H1 (cell line): Measurements from ENCODE around the gene GOLGB1. TPM values are rescaled to one million over a fixed set of nuclear protein-coding genes. Genes with fewer than 3 reads are reported as not detected.

Experiments
- CTCF ChIA-PET: fragments of 300-600 bp; sonication (Branson Sonifier 250); formaldehyde crosslinking; loops from one replicate; lab custom pipeline; 2021; ENCODE audit not compliant: partially characterized antibody; lab: Charles Lee
- POLR2A ChIA-PET: fragments of 300-600 bp; sonication (Branson Sonifier 250); formaldehyde crosslinking; loops from one replicate; lab custom pipeline; 2021; ENCODE audit warnings: inconsistent platforms; ENCODE audit not compliant: partially characterized antibody; lab: Charles Lee
- DNase-seq, 2 experiments: peaks; one replicate each; pipeline versions ENCODE4 v3.0.0 to v3.0.0-alpha.2; 2010 to 2022; ENCODE audit warnings: low spot score in 2 of 2, low read depth in 1 of 2, mixed read lengths in 1 of 2
- FAIRE-seq: peaks from 2 replicates; lab custom pipeline; 2011; peaks lifted over from hg19 to GRCh38; lab: Jason Lieb, UNC
- H2AFZ ChIP-seq: 2 replicates; pipeline ENCODE4 v1.8.1; 2012; ENCODE audit warnings: low read length, inconsistent platforms
- H2AK5ac ChIP-seq: 2 replicates; pipeline ENCODE4 v1.6.1; 2013; ENCODE audit warnings: low read depth, low read length
- H2BK120ac ChIP-seq: replicated peaks from 2 replicates; pipeline ENCODE3; 2013; ENCODE audit warnings: low read depth, low read length, inconsistent platforms
- H2BK12ac ChIP-seq: 2 replicates; pipeline ENCODE4 v1.6.1; 2013; ENCODE audit warnings: low read depth, low read length
- H2BK15ac ChIP-seq: 2 replicates; pipeline ENCODE4 v1.6.1; 2013; ENCODE audit warnings: low read length
- H2BK20ac ChIP-seq: 2 replicates; pipeline ENCODE4 v1.6.1; 2013; ENCODE audit warnings: low read length
- H2BK5ac ChIP-seq: 2 replicates; pipeline ENCODE4 v1.6.1; 2013; ENCODE audit warnings: low read depth, low read length
- H3K14ac ChIP-seq: 2 replicates; pipeline ENCODE4 v1.6.1; 2013; ENCODE audit warnings: inconsistent platforms; ENCODE audit not compliant: insufficient read length
- H3K18ac ChIP-seq: 2 replicates; pipeline ENCODE4 v1.6.1; 2013; ENCODE audit warnings: low read length; ENCODE audit errors: extremely low read depth
- H3K23ac ChIP-seq: 2 replicates; pipeline ENCODE4 v1.6.1; 2013; ENCODE audit warnings: inconsistent platforms; ENCODE audit not compliant: insufficient read length
- H3K23me2 ChIP-seq: 2 replicates; pipeline ENCODE4 v1.6.1; 2013; ENCODE audit warnings: low read depth, low read length
- H3K27ac ChIP-seq: 2 replicates; pipeline ENCODE4 v1.6.1; 2011; ENCODE audit warnings: low read depth, low read length, inconsistent platforms
- H3K27me3 ChIP-seq, 4 experiments: replicated peaks in 1 of 4; 1 replicate in 1 of 4; 2 replicates in 3 of 4; pipeline versions ENCODE4 v1.6.1 to v1.8.1; 2011 to 2013; ENCODE audit warnings: low read length in 3 of 4, mild to moderate bottlenecking in 3 of 4, inconsistent platforms in 2 of 4, mixed read lengths in 2 of 4, moderate library complexity in 1 of 4; ENCODE audit not compliant: control insufficient read depth in 3 of 4, insufficient read depth in 3 of 4; ENCODE audit errors: extremely low read depth in 1 of 4
- H3K36me3 ChIP-seq, 4 experiments: 2 replicates each; pipeline versions ENCODE4 v1.6.1 to v1.8.1; 2011 to 2013; ENCODE audit warnings: mild to moderate bottlenecking in 4 of 4, low read length in 3 of 4, moderate library complexity in 2 of 4, control low read depth in 1 of 4, inconsistent platforms in 1 of 4; ENCODE audit not compliant: insufficient read depth in 4 of 4, control insufficient read depth in 2 of 4
- H3K4ac ChIP-seq: replicated peaks from 2 replicates; pipeline ENCODE3; 2013; ENCODE audit warnings: low read length, low read depth, mixed read lengths, inconsistent platforms; ENCODE audit not compliant: insufficient read length
- H3K4me1 ChIP-seq, 4 experiments: replicated peaks in 1 of 4; 1 replicate in 1 of 4; 2 replicates in 3 of 4; pipeline versions ENCODE4 v1.6.1 to v1.8.1; 2011 to 2013; ENCODE audit warnings: low read length in 3 of 4, inconsistent platforms in 2 of 4, mixed read lengths in 1 of 4; ENCODE audit not compliant: insufficient read depth in 4 of 4, control insufficient read depth in 3 of 4
- H3K4me2 ChIP-seq, 2 experiments: 2 replicates each; pipeline versions ENCODE4 v1.6.1 to v1.8.1; 2011 to 2013; ENCODE audit warnings: low read depth in 2 of 2, low read length in 2 of 2, control low read depth in 1 of 2, inconsistent platforms in 1 of 2, mild to moderate bottlenecking in 1 of 2; ENCODE audit not compliant: insufficient read depth in 1 of 2
- H3K4me3 ChIP-seq, 4 experiments: fragments of 200-600, 300-600 bp in 1 of 4; sonication (generic), shearing (Covaris generic), sonication (Bioruptor Twin) in 1 of 4; 2 replicates each; pipeline versions ENCODE4 v1.5.1 to v1.8.1; 2011 to 2016; ENCODE audit warnings: low read length in 4 of 4, low read depth in 3 of 4, control low read depth in 2 of 4, inconsistent platforms in 2 of 4, mild to moderate bottlenecking in 2 of 4, mixed read lengths in 1 of 4, moderate library complexity in 1 of 4; ENCODE audit not compliant: insufficient read depth in 2 of 4; ENCODE audit errors: extremely low read depth in 1 of 4
- H3K56ac ChIP-seq: replicated peaks from 2 replicates; pipeline ENCODE3; 2013; ENCODE audit warnings: low read depth, mild to moderate bottlenecking, mixed read lengths, low read length, inconsistent platforms; ENCODE audit not compliant: insufficient read length
- H3K79me1 ChIP-seq: 2 replicates; pipeline ENCODE4 v1.6.1; 2013; ENCODE audit warnings: low read depth, low read length, control low read depth
- H3K79me2 ChIP-seq, 2 experiments: 2 replicates each; pipeline versions ENCODE4 v1.6.1 to v1.8.1; 2012 to 2013; ENCODE audit warnings: low read length in 2 of 2, mild to moderate bottlenecking in 2 of 2, inconsistent platforms in 1 of 2; ENCODE audit not compliant: insufficient read depth in 2 of 2, control insufficient read depth in 1 of 2
- H3K9ac ChIP-seq, 4 experiments: replicated peaks in 1 of 4; 1 replicate in 1 of 4; 2 replicates in 3 of 4; pipeline versions ENCODE4 v1.6.1 to v1.8.1; 2011 to 2013; ENCODE audit warnings: low read depth in 3 of 4, low read length in 3 of 4, control low read depth in 2 of 4, mild to moderate bottlenecking in 2 of 4, moderate library complexity in 2 of 4, inconsistent platforms in 1 of 4; ENCODE audit errors: extremely low read depth in 1 of 4
- H3K9me3 ChIP-seq, 2 experiments: 2 replicates each; pipeline versions ENCODE4 v1.6.1 to v1.8.1; 2012 to 2013; ENCODE audit warnings: mild to moderate bottlenecking in 2 of 2, moderate library complexity in 2 of 2, control low read depth in 1 of 2, inconsistent platforms in 1 of 2, low read depth in 1 of 2, low read length in 1 of 2, mixed read lengths in 1 of 2; ENCODE audit not compliant: insufficient read depth in 2 of 2
- H4K20me1 ChIP-seq, 2 experiments: replicated peaks in 1 of 2; 2 replicates each; pipeline versions ENCODE3 to v1.8.1; 2011 to 2013; ENCODE audit warnings: inconsistent platforms in 2 of 2, low read length in 2 of 2, mild to moderate bottlenecking in 1 of 2; ENCODE audit not compliant: insufficient read depth in 2 of 2, control insufficient read depth in 1 of 2
- H4K5ac ChIP-seq: 2 replicates; pipeline ENCODE4 v1.6.1; 2013; ENCODE audit warnings: low read length, low read depth, mixed read lengths, inconsistent platforms; ENCODE audit not compliant: insufficient read length
- H4K8ac ChIP-seq: 2 replicates; pipeline ENCODE4 v1.8.0; 2013; ENCODE audit warnings: mild to moderate bottlenecking, moderate library complexity, low read length, inconsistent platforms; ENCODE audit not compliant: insufficient read depth; ENCODE audit errors: extremely low read depth
- H4K91ac ChIP-seq: replicated peaks from 2 replicates; pipeline ENCODE3; 2013; ENCODE audit warnings: low read length, mixed read lengths, inconsistent platforms; ENCODE audit not compliant: insufficient read length
- ATF2 ChIP-seq: IDR thresholded peaks from 2 replicates; pipeline ENCODE4 v1.6.1; 2012; ENCODE audit warnings: low read length, inconsistent platforms
- ATF3 ChIP-seq: IDR thresholded peaks from 2 replicates; pipeline ENCODE4 v1.6.1; 2011; ENCODE audit warnings: low read depth, mild to moderate bottlenecking, low read length; ENCODE audit not compliant: insufficient read depth
- NANOG ChIP-seq: IDR thresholded peaks from 2 replicates; pipeline ENCODE4 v1.6.1; 2011; ENCODE audit warnings: low read length, low read depth, mild to moderate bottlenecking, inconsistent platforms; ENCODE audit not compliant: insufficient read depth, poor library complexity, severe bottlenecking
- RFX5 ChIP-seq: IDR thresholded peaks from 2 replicates; pipeline ENCODE4 v1.6.1; 2011; ENCODE audit warnings: low read depth, low read length, improper control_type of control experiment, borderline replicate concordance
- SP2 ChIP-seq: IDR thresholded peaks from 2 replicates; pipeline ENCODE4 v1.6.1; 2012; ENCODE audit warnings: mild to moderate bottlenecking, low read length, inconsistent platforms
- TAF1 ChIP-seq: IDR thresholded peaks from 2 replicates; pipeline ENCODE4 v1.6.1; 2011; ENCODE audit warnings: mild to moderate bottlenecking, low read depth, low read length
- WGBS, 2 experiments: shearing (Covaris generic) in 1 of 2; methylation state at CpG; one replicate each; pipeline versions ENCODE4 v1.1.6 to v1.1.7; 2013 to 2015; ENCODE audit warnings: low lambda C conversion rate in 2 of 2, mixed read lengths in 2 of 2, inconsistent platforms in 1 of 2, low coverage in 1 of 2, missing lambda C conversion rate in 1 of 2; ENCODE audit not compliant: insufficient replicate concordance in 2 of 2, insufficient coverage in 1 of 2, insufficient read length in 1 of 2; ENCODE audit errors: extremely low coverage in 1 of 2, missing lambda C conversion rate in 1 of 2; 5-methylcytosine and 5-hydroxymethylcytosine counted together
- polyA plus RNA-seq, 7 experiments: library from polyadenylated mRNA; depleted of rRNA in 3 of 7; stranded (reverse) in 5 of 7; unstranded in 2 of 7; fragments of >200 nt in 5 of 7; fragments of 200-250 nt in 2 of 7; gene quantifications; 1 replicate in 5 of 7; 2 replicates in 1 of 7; 4 replicates in 1 of 7; pipeline versions ENCODE4 v1.2.1 to v1.2.3, GENCODE V29; 2011 to 2013; ENCODE audit warnings: missing spikeins in 2 of 7, mixed read lengths in 2 of 7
- total RNA-seq: library from RNA; stranded (reverse); fragmentation: NEBNext Ultra II Directional; extraction: Animal tissue kit (Norgen Biotek cat#: 25700); gene quantifications from 2 replicates; pipeline ENCODE4 v1.2.1, GENCODE V29; 2021
- TF ChIP-seq, protein P1 (sequence below), 3 experiments: IDR thresholded peaks; 1 replicate in 2 of 3; 2 replicates in 1 of 3; pipeline versions ENCODE4 v1.5.1 to v1.6.1; 2011; ENCODE audit warnings: low read length in 3 of 3, mild to moderate bottlenecking in 3 of 3, inconsistent platforms in 2 of 3, low read depth in 1 of 3, moderate library complexity in 1 of 3; ENCODE audit not compliant: insufficient read depth in 1 of 3; ENCODE audit errors: control extremely low read depth in 1 of 3

The GOLGB1 gene
- total and polyA plus RNA-seq, 2 of the 8 experiments (the other 6 are each of a cell fraction or from before 2014, with no cell fraction given) = 5.9 to 28.5 TPM

DNA sequence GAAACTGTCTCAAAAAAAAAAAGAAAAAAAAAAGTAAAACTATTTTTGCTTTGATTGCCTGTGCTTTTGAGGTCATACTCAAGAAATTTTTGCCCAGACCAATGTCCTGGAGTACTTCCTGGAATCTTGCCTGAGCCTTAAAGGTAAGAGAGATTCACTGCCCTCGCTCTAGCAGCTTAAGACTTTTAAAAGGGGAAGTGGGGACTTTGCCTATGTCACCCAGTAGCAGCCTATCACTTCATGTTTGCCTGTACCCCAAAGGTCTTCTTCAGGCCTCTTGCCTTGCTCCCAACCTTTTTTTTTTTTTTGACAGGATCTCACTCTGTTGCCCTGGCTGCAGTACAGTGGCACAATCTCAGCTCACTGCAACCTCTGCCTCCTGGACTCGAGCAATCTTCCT lies 18.9 kb upstream of the GOLGB1 start:
- no peak overlapping the region for H3K4ac ChIP-seq
- no peak for TF ChIP-seq ATF3
- TF ChIP-seq, protein P1, sequence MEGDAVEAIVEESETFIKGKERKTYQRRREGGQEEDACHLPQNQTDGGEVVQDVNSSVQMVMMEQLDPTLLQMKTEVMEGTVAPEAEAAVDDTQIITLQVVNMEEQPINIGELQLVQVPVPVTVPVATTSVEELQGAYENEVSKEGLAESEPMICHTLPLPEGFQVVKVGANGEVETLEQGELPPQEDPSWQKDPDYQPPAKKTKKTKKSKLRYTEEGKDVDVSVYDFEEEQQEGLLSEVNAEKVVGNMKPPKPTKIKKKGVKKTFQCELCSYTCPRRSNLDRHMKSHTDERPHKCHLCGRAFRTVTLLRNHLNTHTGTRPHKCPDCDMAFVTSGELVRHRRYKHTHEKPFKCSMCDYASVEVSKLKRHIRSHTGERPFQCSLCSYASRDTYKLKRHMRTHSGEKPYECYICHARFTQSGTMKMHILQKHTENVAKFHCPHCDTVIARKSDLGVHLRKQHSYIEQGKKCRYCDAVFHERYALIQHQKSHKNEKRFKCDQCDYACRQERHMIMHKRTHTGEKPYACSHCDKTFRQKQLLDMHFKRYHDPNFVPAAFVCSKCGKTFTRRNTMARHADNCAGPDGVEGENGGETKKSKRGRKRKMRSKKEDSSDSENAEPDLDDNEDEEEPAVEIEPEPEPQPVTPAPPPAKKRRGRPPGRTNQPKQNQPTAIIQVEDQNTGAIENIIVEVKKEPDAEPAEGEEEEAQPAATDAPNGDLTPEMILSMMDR (IDR thresholded peaks at IDR 0.05; ENCODE audit: control extremely low read depth in 1 of 3, insufficient read depth in 1 of 3, low read depth in 1 of 3, low read length in 3 of 3) = no peak
- no peak for TF ChIP-seq RFX5
- TF ChIP-seq TAF1 = no peak
- no peak for TF ChIP-seq ATF2
- TF ChIP-seq NANOG = no peak
- no peak for TF ChIP-seq SP2
- TF ChIP-seq, all 59 proteins: peak for 0
- Histone ChIP-seq H3K4me3 (no peak overlapping the region), H3K23me2 (no peaks in the 10 kb centered on the region), H3K14ac (no peak overlapping the region), H2AFZ (no peak overlapping the region), H4K5ac (no peak overlapping the region), H3K9ac (no peak overlapping the region), H3K4me2 (no peak overlapping the region), H3K79me2 (no peaks in the 10 kb centered on the region), H2BK5ac (no peak overlapping the region), H3K27me3 (no peaks in the 10 kb centered on the region), H2BK20ac (no peak overlapping the region), H3K9me3 (no peaks in the 10 kb centered on the region), H3K23ac (no peak overlapping the region), H4K91ac (no peak overlapping the region), H3K79me1 (no peaks in the 10 kb centered on the region), H2BK120ac (no peak overlapping the region), H3K18ac (no peak overlapping the region), H4K20me1 (no peaks in the 10 kb centered on the region), H4K8ac (no peak overlapping the region), H2BK15ac (no peak overlapping the region), H3K56ac (no peak overlapping the region), H2BK12ac (no peak overlapping the region), H3K4me1 (no peaks in the 10 kb centered on the region), H3K27ac (no peak overlapping the region), H2AK5ac (no peak overlapping the region), H3K36me3 (peaks cover 7 to 18% (median 15%) of the 10 kb centered on the region in 4 experiments)
- WGBS, 2 experiments = 100% methylated on average over 2 of the region's 2 CpGs; no CpG with 5 or more reads in 1 of the 2 experiments
- no peak for FAIRE-seq
- POLR2A ChIA-PET = interaction anchor here (0.6 kb wide), 1 partner anchor 27 kb away, joined by 3 read pairs; no protein-coding TSS in a partner anchor
- no peak for DNase-seq
- CTCF ChIA-PET = no interaction called here
